GM12873 (cell line): ENCODE data around the gene PIM1.

Experiments used
- CTCF ChIP-seq: IDR thresholded peaks from 2 replicates; pipeline ENCODE4 v1.5.1; 2012; ENCODE audit warnings: low read depth, mild to moderate bottlenecking, moderate library complexity, low read length, control low read depth; ENCODE audit not compliant: insufficient read depth; ENCODE audit errors: missing control alignments

The PIM1 gene

GRCh38 chr6:37174196-37174514 is 4.2 kb downstream of the PIM1 start:
- TF ChIP-seq CTCF: no peak

GRCh38 chr6:37174515-37175331 is 4.8 kb downstream of the PIM1 start:
- TF ChIP-seq CTCF: no peak

GRCh38 chr6:37175332-37176267 is 5.6 kb downstream of the PIM1 start:
- TF ChIP-seq CTCF: no peak

GRCh38 chr6:37176268-37177076 is 6.5 kb downstream of the PIM1 start:
- TF ChIP-seq CTCF: no peak

- TF ChIP-seq CTCF: peak; percentile 24
Observed at GRCh38 chr6:37177077-37177934, 7.4 kb downstream of the PIM1 start.

GRCh38 chr6:37177935-37178517 is 8.1 kb downstream of the PIM1 start:
- no peak for TF ChIP-seq CTCF
